GM18499 (cell line): Measurements from ENCODE around the gene SAG.
"Not testable (repeated sequence)": the region's sequence is repeated elsewhere in the genome, so short reads cannot be mapped to it uniquely, and the experiment has no call there.

ENCODE experiments used
- ATAC-seq: cut with Tn5 transposase; IDR thresholded peaks from one replicate; pipeline ENCODE4 v1.9.1; 2021; ENCODE audit warnings: moderate number of reproducible peaks; ENCODE audit not compliant: insufficient read depth, unreplicated experiment

The SAG gene

GRCh38 chr2:233374776-233375175, 67.2 kb downstream of the SAG start:
- not testable (repeated sequence) for ATAC-seq

- no peak for ATAC-seq
Measured at GRCh38 chr2:233375490-233376314, 68.1 kb downstream of the SAG start.

DNA sequence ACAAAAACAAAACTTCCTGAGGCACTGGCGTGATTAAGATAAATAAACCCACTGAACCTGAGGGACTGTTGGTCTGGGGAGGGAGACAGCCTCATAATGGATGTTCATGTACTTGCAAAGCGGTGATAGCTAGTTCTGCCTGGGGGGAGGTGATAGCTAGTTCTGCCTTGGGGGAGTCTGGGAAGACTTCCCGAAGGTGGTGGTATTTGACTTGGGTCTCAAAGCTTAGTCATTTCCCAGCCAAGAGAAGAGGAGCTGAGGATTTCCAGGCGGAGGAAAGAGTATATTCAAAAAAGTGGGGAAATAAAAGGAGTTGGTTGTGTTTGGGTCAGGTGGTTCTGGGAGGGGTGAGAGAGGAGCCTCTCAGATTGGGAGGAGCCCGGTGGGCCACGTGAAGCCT, 71.4 kb downstream of the SAG start:
- ATAC-seq: no peak

DNA sequence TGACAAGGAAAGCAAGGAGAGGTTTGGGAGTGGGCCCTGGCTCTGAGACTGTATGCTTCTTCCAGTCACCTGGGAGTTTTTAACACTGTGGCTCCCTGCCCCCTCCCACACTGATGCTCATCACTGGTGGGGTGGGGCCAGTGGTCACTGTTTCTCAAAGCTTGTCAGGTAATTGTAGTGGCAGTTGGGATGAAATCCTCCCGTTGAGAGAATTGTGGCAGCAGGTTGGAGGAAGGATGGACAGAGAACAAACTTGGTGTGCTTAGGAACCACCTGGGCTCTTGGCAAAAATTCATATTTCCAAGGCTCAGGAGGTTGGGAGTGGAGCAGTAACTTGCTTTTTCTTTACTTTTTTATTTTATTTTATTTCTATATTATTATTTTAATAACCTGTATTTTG, 71.8 kb downstream of the SAG start:
- no peak for ATAC-seq

GRCh38 chr2:233380132-233380895, 72.7 kb downstream of the SAG start:
- ATAC-seq: no peak

- no peak for ATAC-seq
Measured at GRCh38 chr2:233380995-233381637, 73.5 kb downstream of the SAG start.

DNA sequence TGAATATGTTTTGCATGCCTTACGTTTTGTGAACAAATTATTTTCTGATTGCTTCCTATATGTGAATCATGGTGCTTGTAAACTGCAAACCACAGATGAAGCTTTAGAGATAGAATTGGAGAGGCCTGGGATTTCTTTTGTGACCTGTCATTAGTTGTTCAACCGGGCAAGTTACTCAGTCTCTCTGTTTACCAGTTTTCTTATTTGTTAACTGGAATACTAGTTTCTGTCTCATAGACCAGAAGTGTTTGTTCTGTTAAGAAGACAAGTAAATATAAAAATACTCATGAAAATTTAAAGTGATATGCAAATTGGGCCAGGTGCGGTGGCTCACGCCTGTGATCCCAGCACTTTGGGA, 74.0 kb downstream of the SAG start:
- no peak for ATAC-seq

DNA sequence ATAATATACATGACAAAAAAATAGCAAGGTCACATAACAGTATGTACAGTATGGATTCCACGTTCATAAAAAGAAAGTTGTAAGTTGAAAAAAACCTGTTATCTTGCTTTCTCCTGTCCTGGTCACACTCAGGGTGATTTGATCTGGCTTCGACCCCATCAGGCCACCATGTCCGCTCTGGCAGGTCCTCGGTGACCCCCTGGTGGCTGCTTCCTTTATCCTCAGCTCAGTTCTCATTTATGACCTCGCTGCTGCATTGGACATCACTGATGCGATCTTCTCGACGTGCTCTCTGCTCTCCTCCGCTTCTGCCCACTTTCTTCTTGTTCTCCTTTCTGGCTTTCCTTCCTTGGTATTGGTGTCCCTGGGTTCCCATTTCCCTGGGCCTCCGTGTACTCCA, 76.4 kb downstream of the SAG start:
- no peak for ATAC-seq

- no peak for ATAC-seq
Measured at GRCh38 chr2:233384811-233385488, 77.3 kb downstream of the SAG start.

- no peak for ATAC-seq
Measured at GRCh38 chr2:233385489-233386044, 78.0 kb downstream of the SAG start.

GRCh38 chr2:233386382-233387041, 78.9 kb downstream of the SAG start:
- ATAC-seq: no peak

DNA sequence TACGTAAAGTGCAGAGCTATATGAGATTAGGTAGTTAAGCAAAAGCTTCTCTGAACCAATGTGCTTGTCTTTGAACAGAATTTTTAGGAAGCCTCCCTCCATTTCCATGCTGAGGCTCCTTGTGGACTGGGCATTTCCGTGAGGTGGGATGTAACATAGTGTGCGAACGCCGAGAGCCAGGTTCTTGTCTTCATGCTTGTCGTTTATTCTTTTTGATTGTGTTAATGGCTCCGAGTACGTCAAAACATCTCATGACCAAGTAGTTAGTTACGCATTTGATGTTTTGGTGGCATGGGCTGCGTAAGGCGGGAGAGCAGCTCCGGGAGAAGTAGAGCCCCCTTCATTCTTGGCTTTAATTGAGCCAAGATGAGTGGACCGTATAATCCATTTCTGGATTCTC, 79.6 kb downstream of the SAG start:
- ATAC-seq: no peak

- ATAC-seq: no peak
Measured at GRCh38 chr2:233387667-233388528, 80.3 kb downstream of the SAG start.

GRCh38 chr2:233389601-233390125, 82.0 kb downstream of the SAG start:
- ATAC-seq: no peak

DNA sequence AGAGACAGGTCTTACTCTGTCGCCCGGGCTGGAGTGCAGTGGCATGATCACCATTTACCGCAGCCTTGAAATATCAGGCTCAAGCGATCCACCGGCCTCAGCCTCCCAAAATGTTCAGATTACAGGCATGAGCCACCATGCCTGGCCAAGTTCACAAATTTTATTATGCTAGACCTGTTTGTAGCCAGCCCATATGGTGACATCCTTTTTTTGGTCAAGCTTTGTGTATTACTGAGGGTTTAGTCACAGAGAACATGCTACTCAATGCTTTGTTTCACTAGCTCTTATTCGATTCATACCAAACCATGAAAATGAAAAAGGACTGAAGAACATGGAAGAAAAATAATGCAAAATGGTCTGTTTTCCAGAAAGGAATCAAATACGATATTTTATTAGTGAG, 88.1 kb downstream of the SAG start:
- no peak for ATAC-seq
